Measurements from ENCODE around the gene FOXI2. TPM values are rescaled to one million over a fixed set of nuclear protein-coding genes. Genes with fewer than 3 reads are reported as not detected.

Gene FOXI2
- total RNA-seq, 1 donor from 2014 or later: not detected

DNA sequence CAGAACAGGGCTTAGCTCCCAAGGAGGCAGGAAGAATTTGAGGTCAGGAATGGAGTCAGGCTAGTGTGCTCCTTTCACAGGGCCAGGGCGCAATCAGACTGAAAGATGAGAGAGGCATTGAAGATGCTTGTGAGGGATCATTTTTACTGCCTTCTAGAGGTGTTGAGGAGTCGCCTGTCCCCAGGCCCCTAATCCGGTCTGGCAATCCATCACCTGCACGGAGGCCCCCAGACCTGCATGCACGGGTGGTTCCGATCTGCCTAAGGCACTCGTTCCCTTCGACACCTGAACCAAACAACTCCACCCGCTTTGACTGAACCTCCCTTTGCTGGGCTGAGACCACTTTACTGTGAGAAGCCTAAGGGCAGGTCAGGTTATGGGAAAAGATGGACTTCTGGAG, 8.0 kb downstream of the FOXI2 start:
- intact Hi-C loops (cut with DNase I): no loop called here
- no peak overlapping the region for H3K27ac ChIP-seq
- DNase-seq (no peak), ATAC-seq (no peak)
- no peak overlapping the region for H3K4me3 ChIP-seq
- H3K4me1 ChIP-seq: no peaks in the 10 kb centered on the region
- TF ChIP-seq CTCF (IDR thresholded peaks at IDR 0.05): no peak
- H3K27me3 ChIP-seq: no peaks in the 10 kb centered on the region
- no peaks in the 10 kb centered on the region for H3K36me3 ChIP-seq
- H3K9me3 ChIP-seq: no peaks in the 10 kb centered on the region

- Histone ChIP-seq H3K27me3 (no peaks in the 10 kb centered on the region), H3K9me3 (no peaks in the 10 kb centered on the region), H3K4me1 (no peaks in the 10 kb centered on the region), H3K36me3 (no peaks in the 10 kb centered on the region), H3K27ac (no peak overlapping the region), H3K4me3 (no peak overlapping the region)
- ATAC-seq (no peak), DNase-seq (no peak)
- intact Hi-C loops (cut with DNase I): no loop called here
- no peak for TF ChIP-seq CTCF (IDR thresholded peaks at IDR 0.05)
Observed at GRCh38 chr10:127745861-127746260, 8.9 kb downstream of the FOXI2 start.

DNA sequence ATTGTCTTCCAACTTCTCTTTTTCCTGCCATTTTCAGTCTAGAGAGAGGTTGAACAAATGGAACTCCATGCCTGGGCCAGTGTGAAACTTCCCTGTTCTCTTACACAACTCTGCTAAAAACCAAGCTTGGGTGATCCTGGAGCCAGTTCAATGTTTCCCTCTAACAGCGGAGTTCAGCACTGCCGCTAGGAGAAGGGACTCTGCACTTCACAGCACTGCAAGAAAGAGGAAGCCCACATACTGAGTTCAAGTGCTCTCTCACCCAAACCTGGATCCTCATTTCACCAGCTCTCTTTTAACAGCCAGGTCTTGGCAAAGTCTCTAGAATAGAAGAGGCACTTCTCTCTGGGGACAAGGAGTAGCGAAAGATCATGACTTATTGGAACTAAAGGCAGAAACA, 18.8 kb downstream of the FOXI2 start:
- H3K4me3 ChIP-seq: no peak overlapping the region
- H3K27me3 ChIP-seq: no peaks in the 10 kb centered on the region
- no peak for TF ChIP-seq CTCF (IDR thresholded peaks at IDR 0.05)
- no peak overlapping the region for H3K27ac ChIP-seq
- H3K9me3 ChIP-seq: no peaks in the 10 kb centered on the region
- intact Hi-C loops (cut with DNase I): no loop called here
- ATAC-seq (peak; percentile 96), DNase-seq (no peak)
- no peaks in the 10 kb centered on the region for H3K36me3 ChIP-seq
- H3K4me1 ChIP-seq: no peaks in the 10 kb centered on the region

- Histone ChIP-seq H3K36me3 (no peaks in the 10 kb centered on the region), H3K4me1 (no peaks in the 10 kb centered on the region), H3K27me3 (no peaks in the 10 kb centered on the region), H3K4me3 (no peak overlapping the region), H3K27ac (no peak overlapping the region), H3K9me3 (no peaks in the 10 kb centered on the region)
- no peak for ATAC-seq
- no peak for TF ChIP-seq CTCF (IDR thresholded peaks at IDR 0.05)
- DNase-seq: no peak
- intact Hi-C loops (cut with DNase I): no loop called here
Observed at GRCh38 chr10:127756264-127756663, 19.3 kb downstream of the FOXI2 start.

DNA sequence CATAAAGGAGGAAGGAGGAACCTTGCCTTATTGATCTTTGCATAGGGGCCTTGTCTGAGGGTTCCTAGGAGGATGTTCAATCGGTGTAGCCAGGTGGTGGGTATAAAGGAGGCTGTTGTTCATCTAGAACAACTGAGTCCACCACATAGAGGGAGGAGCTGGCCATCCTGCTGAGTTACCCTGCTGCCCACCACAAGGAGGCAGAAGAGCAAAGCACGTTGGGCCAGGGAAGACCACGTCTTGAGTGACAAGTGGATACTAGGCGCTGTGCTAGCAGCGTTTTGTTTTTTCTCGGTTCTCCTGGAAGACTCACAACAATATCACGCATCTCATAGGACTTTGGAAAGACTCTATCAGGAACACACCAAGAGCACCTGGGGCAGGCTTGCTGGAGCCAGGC, 20.0 kb downstream of the FOXI2 start:
- ATAC-seq: no peak
- no peaks in the 10 kb centered on the region for H3K4me1 ChIP-seq
- DNase-seq: no peak
- intact Hi-C loops (cut with DNase I): no loop called here
- H3K36me3 ChIP-seq: no peaks in the 10 kb centered on the region
- no peaks in the 10 kb centered on the region for H3K9me3 ChIP-seq
- H3K27ac ChIP-seq: no peak overlapping the region
- H3K4me3 ChIP-seq: no peak overlapping the region
- H3K27me3 ChIP-seq: no peaks in the 10 kb centered on the region
- TF ChIP-seq CTCF (IDR thresholded peaks at IDR 0.05): no peak

- H3K36me3 ChIP-seq: no peaks in the 10 kb centered on the region
- TF ChIP-seq CTCF (IDR thresholded peaks at IDR 0.05): no peak
- no peak overlapping the region for H3K4me3 ChIP-seq
- no peak overlapping the region for H3K27ac ChIP-seq
- H3K27me3 ChIP-seq: no peaks in the 10 kb centered on the region
- DNase-seq: no peak
- intact Hi-C loops (cut with DNase I): no loop called here
- H3K4me1 ChIP-seq: no peaks in the 10 kb centered on the region
- no peak for ATAC-seq
- H3K9me3 ChIP-seq: no peaks in the 10 kb centered on the region
Observed at GRCh38 chr10:127759276-127759675, 22.3 kb downstream of the FOXI2 start.
